ENCODE measurements around the gene CAMTA2. TPM values are rescaled to one million over a fixed set of nuclear protein-coding genes. Genes with fewer than 3 reads are reported as not detected.
A peak's percentile ranks its signal among the peaks of the same experiment; 100 is the strongest.

Gene CAMTA2
- total RNA-seq, 1 donor from 2014 or later: 43.1 TPM

DNA sequence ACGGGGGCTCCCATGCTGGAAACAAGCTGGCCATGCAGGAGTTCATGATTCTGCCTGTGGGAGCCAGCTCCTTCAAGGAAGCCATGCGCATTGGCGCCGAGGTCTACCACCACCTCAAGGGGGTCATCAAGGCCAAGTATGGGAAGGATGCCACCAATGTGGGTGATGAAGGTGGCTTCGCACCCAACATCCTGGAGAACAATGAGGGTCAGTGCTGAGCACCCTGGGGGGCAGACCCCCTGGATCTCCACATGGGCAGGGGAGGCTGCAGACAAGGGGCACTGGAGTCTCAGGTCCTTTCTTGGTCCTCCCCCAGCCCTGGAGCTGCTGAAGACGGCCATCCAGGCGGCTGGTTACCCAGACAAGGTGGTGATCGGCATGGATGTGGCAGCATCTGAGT lies 32.4 kb downstream of the CAMTA2 start:
- Histone ChIP-seq H3K79me2 (ENCODE audit: insufficient read depth, low read length) (no peaks in the 10 kb centered on the region), H3K9me3 (ENCODE audit: insufficient read depth, low read depth, low read length) (no peaks in the 10 kb centered on the region), H3K9ac (ENCODE audit: low read length) (no peak overlapping the region), H3K27me3 (ENCODE audit: insufficient read depth, low read length) (no peaks in the 10 kb centered on the region), H3K4me1 (ENCODE audit: insufficient read depth, low read length) (peaks cover 21% of the 10 kb centered on the region), H4K20me1 (ENCODE audit: insufficient read depth, low read length) (no peaks in the 10 kb centered on the region), H3K4me2 (ENCODE audit: low read length) (no peak overlapping the region), H2AFZ (ENCODE audit: low read depth, low read length) (no peak overlapping the region), H3K36me3 (ENCODE audit: insufficient read depth, low read length) (no peaks in the 10 kb centered on the region), H3K4me3 (ENCODE audit: insufficient read depth, low read depth, low read length) (no peak overlapping the region), H3K27ac (ENCODE audit: low read depth, low read length) (no peak overlapping the region)
- H3K4me1 Mint-ChIP-seq (ENCODE audit: low read depth, unreplicated experiment): peaks cover 28% of the 10 kb centered on the region
- H3K36me3 Mint-ChIP-seq (ENCODE audit: low read depth, unreplicated experiment): peaks cover 17% of the 10 kb centered on the region
- no peaks in the 10 kb centered on the region for H3K9me3 Mint-ChIP-seq (ENCODE audit: unreplicated experiment)
- no peak for DNase-seq (ENCODE audit: low read depth)
- FAIRE-seq: no peak
- peak overlapping the region; percentile 64 for H3K4me3 Mint-ChIP-seq (ENCODE audit: unreplicated experiment)
- TF ChIP-seq CTCF (IDR thresholded peaks at IDR 0.05; ENCODE audit: insufficient read depth, low read depth, low read length) (no peak), EZH2 (IDR thresholded peaks at IDR 0.05; ENCODE audit: insufficient read depth, low read length) (no peak)
- no peak overlapping the region for H3K27ac Mint-ChIP-seq (ENCODE audit: unreplicated experiment)
- H3K27me3 Mint-ChIP-seq (ENCODE audit: low read depth, unreplicated experiment): no peaks in the 10 kb centered on the region

GRCh38 chr17:4953451-4953961 lies 34.0 kb downstream of the CAMTA2 start:
- Histone ChIP-seq H2AFZ (ENCODE audit: low read depth, low read length) (no peak overlapping the region), H3K9ac (ENCODE audit: low read length) (peak overlapping the region; percentile 17)

More at GRCh38 chr17:4953451-4953961, 34.0 kb downstream of the CAMTA2 start:
- TF ChIP-seq CTCF (IDR thresholded peaks at IDR 0.05; ENCODE audit: insufficient read depth, low read depth, low read length) (no peak), EZH2 (IDR thresholded peaks at IDR 0.05; ENCODE audit: insufficient read depth, low read length) (no peak)
- H3K4me2 ChIP-seq (ENCODE audit: low read length): peak overlapping the region; percentile 60
- peak overlapping the region; percentile 78 for H3K27ac Mint-ChIP-seq (ENCODE audit: unreplicated experiment)
- no peaks in the 10 kb centered on the region for H3K9me3 ChIP-seq (ENCODE audit: insufficient read depth, low read depth, low read length)
- H3K4me1 Mint-ChIP-seq (ENCODE audit: low read depth, unreplicated experiment): peaks cover 28% of the 10 kb centered on the region
- no peaks in the 10 kb centered on the region for H3K36me3 ChIP-seq (ENCODE audit: insufficient read depth, low read length)
- no peaks in the 10 kb centered on the region for H3K9me3 Mint-ChIP-seq (ENCODE audit: unreplicated experiment)
- H3K4me1 ChIP-seq (ENCODE audit: insufficient read depth, low read length): peaks cover 22% of the 10 kb centered on the region
- no peak overlapping the region for H3K4me3 ChIP-seq (ENCODE audit: insufficient read depth, low read depth, low read length)
- FAIRE-seq (peak; percentile 76), DNase-seq (ENCODE audit: low read depth) (peak; percentile 60)
- H3K79me2 ChIP-seq (ENCODE audit: insufficient read depth, low read length): no peaks in the 10 kb centered on the region
- H3K27me3 Mint-ChIP-seq (ENCODE audit: low read depth, unreplicated experiment): no peaks in the 10 kb centered on the region
- no peak overlapping the region for H3K27ac ChIP-seq (ENCODE audit: low read depth, low read length)
- H4K20me1 ChIP-seq (ENCODE audit: insufficient read depth, low read length): peaks cover 3% of the 10 kb centered on the region
- H3K36me3 Mint-ChIP-seq (ENCODE audit: low read depth, unreplicated experiment): peaks cover 9% of the 10 kb centered on the region
- no peaks in the 10 kb centered on the region for H3K27me3 ChIP-seq (ENCODE audit: insufficient read depth, low read length)
- H3K4me3 Mint-ChIP-seq (ENCODE audit: unreplicated experiment): peak overlapping the region; percentile 31
